ENCODE measurements around the gene DST.

DST gene

DNA sequence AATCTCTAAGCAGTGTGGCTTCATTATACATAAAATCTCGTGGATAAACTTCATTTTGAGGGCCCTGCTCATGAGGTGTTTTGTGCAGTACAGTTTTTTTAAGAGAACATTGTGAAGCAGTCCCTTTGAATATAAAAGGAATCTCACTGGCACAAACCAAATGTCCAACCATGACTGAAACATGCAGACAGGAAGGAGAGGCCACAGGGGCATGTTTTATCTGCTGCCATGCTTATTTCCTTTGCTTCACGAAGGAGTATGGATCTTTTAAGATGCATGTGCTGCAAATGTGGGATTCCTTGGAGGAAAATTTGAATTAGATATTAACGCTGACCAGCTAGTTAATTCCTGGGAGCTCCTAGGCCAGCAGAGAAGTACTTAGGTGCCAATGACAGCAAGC lies 192.3 kb downstream of the DST start:
- H3F3A ChIP-seq (ENCODE audit: insufficient read depth, low read length), result no peaks in the 10 kb centered on the region
- no peaks in the 10 kb centered on the region for H3K4me1 ChIP-seq (ENCODE audit: insufficient read depth, low read length, severe bottlenecking)
- H3K4me3 ChIP-seq (ENCODE audit: low read depth, low read length, poor library complexity, severe bottlenecking), result no peak overlapping the region
- H3K27me3 ChIP-seq (ENCODE audit: insufficient read depth, low read length), result no peaks in the 10 kb centered on the region
- H3K36me3 ChIP-seq (ENCODE audit: insufficient read depth, low read length), result no peaks in the 10 kb centered on the region
- no peak overlapping the region for H3K4me2 ChIP-seq (ENCODE audit: low read length)
- H2AFZ ChIP-seq (ENCODE audit: low read length), result no peak overlapping the region
- H4K20me1 ChIP-seq (ENCODE audit: insufficient read depth, low read length), result no peaks in the 10 kb centered on the region
- TF ChIP-seq EZH2 (IDR thresholded peaks at IDR 0.05; ENCODE audit: borderline replicate concordance, low read length), result no peak
- TF ChIP-seq, protein P1, sequence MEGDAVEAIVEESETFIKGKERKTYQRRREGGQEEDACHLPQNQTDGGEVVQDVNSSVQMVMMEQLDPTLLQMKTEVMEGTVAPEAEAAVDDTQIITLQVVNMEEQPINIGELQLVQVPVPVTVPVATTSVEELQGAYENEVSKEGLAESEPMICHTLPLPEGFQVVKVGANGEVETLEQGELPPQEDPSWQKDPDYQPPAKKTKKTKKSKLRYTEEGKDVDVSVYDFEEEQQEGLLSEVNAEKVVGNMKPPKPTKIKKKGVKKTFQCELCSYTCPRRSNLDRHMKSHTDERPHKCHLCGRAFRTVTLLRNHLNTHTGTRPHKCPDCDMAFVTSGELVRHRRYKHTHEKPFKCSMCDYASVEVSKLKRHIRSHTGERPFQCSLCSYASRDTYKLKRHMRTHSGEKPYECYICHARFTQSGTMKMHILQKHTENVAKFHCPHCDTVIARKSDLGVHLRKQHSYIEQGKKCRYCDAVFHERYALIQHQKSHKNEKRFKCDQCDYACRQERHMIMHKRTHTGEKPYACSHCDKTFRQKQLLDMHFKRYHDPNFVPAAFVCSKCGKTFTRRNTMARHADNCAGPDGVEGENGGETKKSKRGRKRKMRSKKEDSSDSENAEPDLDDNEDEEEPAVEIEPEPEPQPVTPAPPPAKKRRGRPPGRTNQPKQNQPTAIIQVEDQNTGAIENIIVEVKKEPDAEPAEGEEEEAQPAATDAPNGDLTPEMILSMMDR (IDR thresholded peaks at IDR 0.05; ENCODE audit: low read length), result no peak
- no peaks in the 10 kb centered on the region for H3K9me2 ChIP-seq (ENCODE audit: low read depth, low read length)
- no peaks in the 10 kb centered on the region for H3K79me2 ChIP-seq (ENCODE audit: insufficient read depth, low read length)
- H3K27ac ChIP-seq (ENCODE audit: low read depth, low read length, poor library complexity, severe bottlenecking), result no peak overlapping the region
- H3K9ac ChIP-seq (ENCODE audit: low read length), result no peak overlapping the region
- no peaks in the 10 kb centered on the region for H3K9me3 ChIP-seq (ENCODE audit: low read length)

DNA sequence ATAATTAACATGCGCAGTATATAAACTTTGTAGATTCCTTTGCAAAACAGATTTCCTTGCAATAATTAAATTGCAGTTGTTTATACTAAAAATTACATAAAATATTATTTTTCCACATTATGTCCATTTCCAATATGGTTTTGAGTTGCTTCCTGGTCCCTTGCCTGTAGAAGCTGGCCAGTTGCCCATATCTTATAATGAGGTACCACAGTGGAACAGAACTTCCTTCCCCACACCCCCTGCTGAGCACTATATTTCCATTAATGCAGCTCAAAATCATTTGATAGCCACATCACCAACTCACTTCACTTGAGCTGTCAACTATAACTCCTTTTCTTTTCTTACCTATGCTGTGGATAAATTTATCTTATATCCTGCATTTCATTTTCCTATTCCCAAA lies 194.6 kb downstream of the DST start:
- TF ChIP-seq EZH2 (IDR thresholded peaks at IDR 0.05; ENCODE audit: borderline replicate concordance, low read length), result no peak
- TF ChIP-seq, protein P1 (IDR thresholded peaks at IDR 0.05; ENCODE audit: low read length), result no peak
- H3K4me1 ChIP-seq (ENCODE audit: insufficient read depth, low read length, severe bottlenecking), result no peaks in the 10 kb centered on the region
- H3K36me3 ChIP-seq (ENCODE audit: insufficient read depth, low read length), result no peaks in the 10 kb centered on the region
- H3K79me2 ChIP-seq (ENCODE audit: insufficient read depth, low read length), result no peaks in the 10 kb centered on the region
- no peak overlapping the region for H3K27ac ChIP-seq (ENCODE audit: low read depth, low read length, poor library complexity, severe bottlenecking)
- no peaks in the 10 kb centered on the region for H3K9me3 ChIP-seq (ENCODE audit: low read length)
- no peak overlapping the region for H3K4me2 ChIP-seq (ENCODE audit: low read length)
- no peaks in the 10 kb centered on the region for H3F3A ChIP-seq (ENCODE audit: insufficient read depth, low read length)
- H3K27me3 ChIP-seq (ENCODE audit: insufficient read depth, low read length), result no peaks in the 10 kb centered on the region
- no peak overlapping the region for H3K9ac ChIP-seq (ENCODE audit: low read length)
- H2AFZ ChIP-seq (ENCODE audit: low read length), result no peak overlapping the region
- no peak overlapping the region for H3K4me3 ChIP-seq (ENCODE audit: low read depth, low read length, poor library complexity, severe bottlenecking)
- H3K9me2 ChIP-seq (ENCODE audit: low read depth, low read length), result no peaks in the 10 kb centered on the region
- no peaks in the 10 kb centered on the region for H4K20me1 ChIP-seq (ENCODE audit: insufficient read depth, low read length)

DNA sequence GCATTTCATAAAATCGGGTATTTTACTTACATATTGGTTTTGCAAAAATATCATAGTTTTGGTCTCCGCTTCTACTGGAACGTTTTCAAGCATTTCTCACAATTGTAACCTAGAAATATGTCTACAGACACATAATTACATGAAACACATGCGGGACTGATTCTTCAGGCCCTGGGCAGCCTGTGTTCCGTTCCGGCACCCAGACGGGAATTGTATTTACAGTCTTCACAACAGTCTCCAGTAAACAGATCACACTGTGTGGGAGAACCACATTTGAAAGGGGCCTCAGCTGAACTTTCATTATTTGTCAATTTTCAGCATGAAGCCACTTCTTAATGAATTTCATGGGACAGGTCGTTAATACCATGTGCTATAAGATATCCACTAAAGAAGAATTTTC lies 196.9 kb downstream of the DST start:
- no peak overlapping the region for H2AFZ ChIP-seq (ENCODE audit: low read length)
- H3K36me3 ChIP-seq (ENCODE audit: insufficient read depth, low read length), result no peaks in the 10 kb centered on the region
- no peaks in the 10 kb centered on the region for H3K79me2 ChIP-seq (ENCODE audit: insufficient read depth, low read length)
- no peak overlapping the region for H3K4me2 ChIP-seq (ENCODE audit: low read length)
- H3K9me3 ChIP-seq (ENCODE audit: low read length), result no peaks in the 10 kb centered on the region
- H3K4me1 ChIP-seq (ENCODE audit: insufficient read depth, low read length, severe bottlenecking), result no peaks in the 10 kb centered on the region
- H3F3A ChIP-seq (ENCODE audit: insufficient read depth, low read length), result no peaks in the 10 kb centered on the region
- no peak overlapping the region for H3K4me3 ChIP-seq (ENCODE audit: low read depth, low read length, poor library complexity, severe bottlenecking)
- H3K9me2 ChIP-seq (ENCODE audit: low read depth, low read length), result no peaks in the 10 kb centered on the region
- no peak overlapping the region for H3K27ac ChIP-seq (ENCODE audit: low read depth, low read length, poor library complexity, severe bottlenecking)
- no peaks in the 10 kb centered on the region for H3K27me3 ChIP-seq (ENCODE audit: insufficient read depth, low read length)
- no peak for TF ChIP-seq EZH2 (IDR thresholded peaks at IDR 0.05; ENCODE audit: borderline replicate concordance, low read length)
- TF ChIP-seq, protein P1 (IDR thresholded peaks at IDR 0.05; ENCODE audit: low read length), result no peak
- no peak overlapping the region for H3K9ac ChIP-seq (ENCODE audit: low read length)
- H4K20me1 ChIP-seq (ENCODE audit: insufficient read depth, low read length), result no peaks in the 10 kb centered on the region
